H7 (cell line): ENCODE data around the gene FBXW5. TPM values are rescaled to one million over a fixed set of nuclear protein-coding genes. Genes with fewer than 3 reads are reported as not detected.

ENCODE experiments used
- DNase-seq: peaks from one replicate; pipeline ENCODE4 v3.0.0; 2012
- H3K27me3 ChIP-seq: 2 replicates; pipeline ENCODE4 v1.6.0; 2011; ENCODE audit warnings: mild to moderate bottlenecking, low read length; ENCODE audit not compliant: control insufficient read depth, insufficient read depth
- H3K36me3 ChIP-seq: replicated peaks from 2 replicates; pipeline ENCODE4 v1.5.1; 2011; ENCODE audit warnings: low read length; ENCODE audit not compliant: control insufficient read depth, insufficient read depth
- H3K4me3 ChIP-seq: 2 replicates; pipeline ENCODE4 v1.5.1; 2011; ENCODE audit warnings: low read depth, mild to moderate bottlenecking, control low read depth, low read length, moderate library complexity; ENCODE audit not compliant: insufficient read depth
- total RNA-seq: library from RNA; depleted of rRNA; stranded (reverse); fragments of >200 nt; shearing (Covaris generic); gene quantifications from 2 replicates; pipeline ENCODE4 v1.2.3, GENCODE V29; 2014; rRNA removed

FBXW5 gene
- total RNA-seq, 1 experiment from 2014 or later = 97.5 TPM

DNA sequence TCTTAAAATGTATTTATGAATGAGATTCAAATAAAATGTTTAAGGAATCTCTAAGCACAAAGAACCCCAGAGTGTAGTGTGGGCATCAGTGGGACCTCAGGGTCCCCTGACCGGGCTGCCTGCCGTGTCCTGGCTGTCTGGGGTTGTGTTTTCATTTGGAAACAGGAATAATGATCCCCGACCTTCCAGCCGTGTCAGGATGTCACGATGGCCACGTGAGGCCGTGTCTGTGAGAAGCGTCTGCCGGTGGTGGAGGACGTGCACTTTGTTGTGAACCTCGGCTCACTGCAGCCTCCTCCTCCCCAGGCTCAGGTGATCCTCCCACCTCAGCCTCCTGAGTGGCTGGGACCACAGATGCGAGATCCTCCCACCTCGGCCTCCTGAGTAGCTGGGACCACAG, 53.9 kb downstream of the FBXW5 start:
- Histone ChIP-seq H3K4me3 (no peak overlapping the region), H3K27me3 (no peaks in the 10 kb centered on the region), H3K36me3 (no peaks in the 10 kb centered on the region; the same call in 1 of the 2 replicates)
- DNase-seq = peak; percentile 16

Other genes starting within 250 kb of the FBXW5 start
- gene DIPK1B, start 232.2 kb downstream of the FBXW5 start, total RNA-seq = 57.0 and 75.7 TPM in 2 replicates
- gene LCN10, start 201.8 kb downstream of the FBXW5 start, total RNA-seq = 0.76 and 1.4 TPM in 2 replicates
- not detected in 2 replicates for gene LCN6, start 196.2 kb downstream of the FBXW5 start, total RNA-seq
- not detected in 2 replicates for gene LCN8, start 186.5 kb downstream of the FBXW5 start, total RNA-seq
- 0.18 TPM in 1 of 2 replicates, not detected in the other for gene LCN15, start 180.2 kb downstream of the FBXW5 start, total RNA-seq
- 73.9 and 80.6 TPM in 2 replicates for gene TMEM141, start 153.4 kb downstream of the FBXW5 start, total RNA-seq
- 0.66 and 0.85 TPM in 2 replicates for gene CCDC183, start 148.4 kb downstream of the FBXW5 start, total RNA-seq
- gene RABL6, start 136.8 kb downstream of the FBXW5 start, total RNA-seq = 150 TPM in 2 replicates
- 0.14 and 0.52 TPM in 2 replicates for gene AJM1, start 102.3 kb downstream of the FBXW5 start, total RNA-seq
- 68.2 and 75.5 TPM in 2 replicates for gene PHPT1, start 95.3 kb downstream of the FBXW5 start, total RNA-seq
- 1.2 and 3.0 TPM in 2 replicates for gene MAMDC4, start 92.4 kb downstream of the FBXW5 start, total RNA-seq
- 213 and 240 TPM in 2 replicates for gene EDF1, start 78.4 kb downstream of the FBXW5 start, total RNA-seq
- 40.9 and 48.6 TPM in 2 replicates for gene TRAF2, start 58.2 kb downstream of the FBXW5 start, total RNA-seq
- gene C8G, start 505 bp upstream of the FBXW5 start, total RNA-seq = not detected in 2 replicates
- 0.38 and 2.9 TPM in 2 replicates for gene LCN12, start 7.5 kb upstream of the FBXW5 start, total RNA-seq
- gene PTGDS, start 32.8 kb upstream of the FBXW5 start, total RNA-seq = 1.3 and 2.0 TPM in 2 replicates
- gene LCNL1, start 38.3 kb upstream of the FBXW5 start, total RNA-seq = 0.21 and 0.33 TPM in 2 replicates
- gene PAXX, start 47.7 kb upstream of the FBXW5 start, total RNA-seq = 45.7 and 53.2 TPM in 2 replicates
- not detected in 2 replicates for gene CLIC3, start 51.8 kb upstream of the FBXW5 start, total RNA-seq
- gene ABCA2, start 83.5 kb upstream of the FBXW5 start, total RNA-seq = 6.8 and 10.4 TPM in 2 replicates
- gene FUT7, start 87.3 kb upstream of the FBXW5 start, total RNA-seq = not detected in 2 replicates
- 10.1 and 25.1 TPM in 2 replicates for gene NPDC1, start 101.4 kb upstream of the FBXW5 start, total RNA-seq
- not detected in 2 replicates for gene ENTPD2, start 109.3 kb upstream of the FBXW5 start, total RNA-seq
- gene SAPCD2, start 125.8 kb upstream of the FBXW5 start, total RNA-seq = 59.7 and 59.9 TPM in 2 replicates
- gene UAP1L1, start 132.8 kb upstream of the FBXW5 start, total RNA-seq = 9.0 and 14.9 TPM in 2 replicates
- gene MAN1B1, start 142.2 kb upstream of the FBXW5 start, total RNA-seq = 70.5 and 70.9 TPM in 2 replicates
- 15.8 and 18.2 TPM in 2 replicates for gene DPP7, start 170.0 kb upstream of the FBXW5 start, total RNA-seq
- 0.33 and 0.52 TPM in 2 replicates for gene GRIN1, start 194.4 kb upstream of the FBXW5 start, total RNA-seq
- gene LRRC26, start 225.3 kb upstream of the FBXW5 start, total RNA-seq = 0.59 and 0.67 TPM in 2 replicates
- gene TMEM210, start 227.3 kb upstream of the FBXW5 start, total RNA-seq = not detected in 2 replicates
- 26.2 and 37.0 TPM in 2 replicates for gene ANAPC2, start 243.8 kb upstream of the FBXW5 start, total RNA-seq
- gene SSNA1, start 243.9 kb upstream of the FBXW5 start, total RNA-seq = 109 and 143 TPM in 2 replicates